ENCODE results near the gene EIF5. TPM values are rescaled to one million over a fixed set of nuclear protein-coding genes. Genes with fewer than 3 reads are reported as not detected.
A peak's percentile ranks its signal among the peaks of the same experiment; 100 is the strongest.

The EIF5 gene
- total RNA-seq, 1 experiment from 2014 or later = 356 TPM

GRCh38 chr14:103314496-103315277 is 19.4 kb upstream of the EIF5 start:
- H2BK15ac ChIP-seq (ENCODE audit: low read depth, low read length) = no peak overlapping the region
- H3K27me3 ChIP-seq (ENCODE audit: insufficient read depth, low read length) = no peaks in the 10 kb centered on the region
- H4K8ac ChIP-seq (replicated peaks; ENCODE audit: insufficient read length, low read depth, low read length) = no peak overlapping the region
- H3K79me1 ChIP-seq (ENCODE audit: insufficient read depth, low read depth, low read length, poor library complexity, severe bottlenecking) = no peaks in the 10 kb centered on the region
- H3K27ac ChIP-seq (ENCODE audit: insufficient read length, low read depth, low read length) = no peak overlapping the region
- peaks cover 7% of the 10 kb centered on the region for H3K4me1 ChIP-seq (ENCODE audit: insufficient read depth, low read length)
- H3K27me3 Mint-ChIP-seq (ENCODE audit: low read depth) = no peaks in the 10 kb centered on the region; the same call in 1 of the 2 replicates
- H2BK12ac ChIP-seq (ENCODE audit: insufficient read length, low read depth, low read length) = no peak overlapping the region
- H3K14ac ChIP-seq (ENCODE audit: insufficient read depth, low read length) = no peak overlapping the region
- H3K9me3 Mint-ChIP-seq = no peaks in the 10 kb centered on the region
- no peaks in the 10 kb centered on the region for H3K9me3 ChIP-seq (ENCODE audit: control insufficient read depth, low read depth, low read length)
- no peaks in the 10 kb centered on the region for H3K79me2 ChIP-seq (ENCODE audit: insufficient read depth, low read length)
- no peaks in the 10 kb centered on the region for H3K36me3 Mint-ChIP-seq (ENCODE audit: insufficient read depth in 1 of 3, low read depth in 3 of 3)
- H2AFZ ChIP-seq (ENCODE audit: low read length) = no peak overlapping the region
- no peak overlapping the region for H3K56ac ChIP-seq (ENCODE audit: insufficient read length, low read depth, low read length)
- WGBS (ENCODE audit: extremely low coverage, insufficient read length, low lambda C conversion rate) = no CpG with 5 or more reads among the region's 13 CpGs
- H3K4me3 Mint-ChIP-seq = no peak overlapping the region
- H3K4me2 ChIP-seq (ENCODE audit: insufficient read depth, insufficient read length, low read length) = no peak overlapping the region
- peaks cover 27 to 32% of the 10 kb centered on the region in 2 experiments for H3K4me1 Mint-ChIP-seq
- H3K23ac ChIP-seq (ENCODE audit: insufficient read length, low read depth, low read length) = no peak overlapping the region
- no peak overlapping the region for H3K18ac ChIP-seq (ENCODE audit: insufficient read length, low read depth, low read length)
- no peak for DNase-seq
- no peaks in the 10 kb centered on the region for H4K20me1 ChIP-seq (ENCODE audit: control insufficient read depth, insufficient read depth, insufficient read length)
- no peak overlapping the region for H4K91ac ChIP-seq (ENCODE audit: insufficient read length, low read depth, low read length)
- no peak overlapping the region for H4K5ac ChIP-seq (ENCODE audit: insufficient read length, low read depth, low read length)
- no peaks in the 10 kb centered on the region for H3K23me2 ChIP-seq (ENCODE audit: insufficient read length, low read depth, low read length, poor library complexity, severe bottlenecking)
- H3K9ac ChIP-seq (ENCODE audit: extremely low read depth, insufficient read length, low read length) = no peak overlapping the region
- H2AK5ac ChIP-seq (ENCODE audit: insufficient read length, low read length) = no peak overlapping the region
- H2BK20ac ChIP-seq (ENCODE audit: low read depth, low read length, poor library complexity, severe bottlenecking) = no peak overlapping the region
- H2BK5ac ChIP-seq (ENCODE audit: insufficient read length, low read length) = no peak overlapping the region
- H3T11ph ChIP-seq (ENCODE audit: low read length) = no peak overlapping the region
- no peak overlapping the region for H3K4ac ChIP-seq (ENCODE audit: low read depth, low read length)
- H3K27ac Mint-ChIP-seq = peak overlapping the region in 1 of 3 experiments; percentile 78; a peak in 3 of 7 replicates
- no peak overlapping the region for H2BK120ac ChIP-seq (ENCODE audit: low read depth, low read length, poor library complexity, severe bottlenecking)
- TF ChIP-seq, protein P1, sequence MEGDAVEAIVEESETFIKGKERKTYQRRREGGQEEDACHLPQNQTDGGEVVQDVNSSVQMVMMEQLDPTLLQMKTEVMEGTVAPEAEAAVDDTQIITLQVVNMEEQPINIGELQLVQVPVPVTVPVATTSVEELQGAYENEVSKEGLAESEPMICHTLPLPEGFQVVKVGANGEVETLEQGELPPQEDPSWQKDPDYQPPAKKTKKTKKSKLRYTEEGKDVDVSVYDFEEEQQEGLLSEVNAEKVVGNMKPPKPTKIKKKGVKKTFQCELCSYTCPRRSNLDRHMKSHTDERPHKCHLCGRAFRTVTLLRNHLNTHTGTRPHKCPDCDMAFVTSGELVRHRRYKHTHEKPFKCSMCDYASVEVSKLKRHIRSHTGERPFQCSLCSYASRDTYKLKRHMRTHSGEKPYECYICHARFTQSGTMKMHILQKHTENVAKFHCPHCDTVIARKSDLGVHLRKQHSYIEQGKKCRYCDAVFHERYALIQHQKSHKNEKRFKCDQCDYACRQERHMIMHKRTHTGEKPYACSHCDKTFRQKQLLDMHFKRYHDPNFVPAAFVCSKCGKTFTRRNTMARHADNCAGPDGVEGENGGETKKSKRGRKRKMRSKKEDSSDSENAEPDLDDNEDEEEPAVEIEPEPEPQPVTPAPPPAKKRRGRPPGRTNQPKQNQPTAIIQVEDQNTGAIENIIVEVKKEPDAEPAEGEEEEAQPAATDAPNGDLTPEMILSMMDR (conservative IDR thresholded peaks at IDR 0.05) = peak; percentile 12; the same call in 1 of the 3 replicates

Data from H9 (cell line).